Central memory CD8-positive, alpha-beta T cell (primary cell): Measurements from ENCODE around the gene PLXDC2.

Experiments
- ATAC-seq: fragments of 150-1000 bp; cut with Tn5 transposase; replicated peaks from 2 replicates; pipeline ENCODE4 v1.10.0; 2022; ENCODE audit warnings: mild to moderate bottlenecking, moderate FRiP score, moderate number of reproducible peaks; ENCODE audit not compliant: poor library complexity, severe bottlenecking; ENCODE audit errors: extremely low read depth
- DNase-seq, 2 donors: peaks; one replicate each; pipeline ENCODE4 v3.0.0; 2021; ENCODE audit warnings: low spot score in 2 of 2
- H3K27ac Mint-ChIP-seq: one replicate; pipeline ENCODE4 v1.8.0; 2022; ENCODE audit warnings: low read depth, mild to moderate bottlenecking, moderate library complexity, mixed read lengths
- H3K27me3 Mint-ChIP-seq: one replicate; pipeline ENCODE4 v1.8.0; 2022; ENCODE audit warnings: mixed read lengths
- H3K36me3 Mint-ChIP-seq: one replicate; pipeline ENCODE4 v1.8.0; 2022; ENCODE audit warnings: mild to moderate bottlenecking, moderate library complexity, mixed read lengths; ENCODE audit not compliant: insufficient read depth
- H3K4me1 Mint-ChIP-seq: one replicate; pipeline ENCODE4 v1.8.0; 2022; ENCODE audit warnings: mixed read lengths
- H3K4me3 Mint-ChIP-seq: one replicate; pipeline ENCODE4 v1.8.0; 2022; ENCODE audit warnings: mild to moderate bottlenecking, moderate library complexity, mixed read lengths
- H3K9me3 Mint-ChIP-seq: one replicate; pipeline ENCODE4 v1.8.0; 2022; ENCODE audit warnings: mixed read lengths

The PLXDC2 gene

DNA sequence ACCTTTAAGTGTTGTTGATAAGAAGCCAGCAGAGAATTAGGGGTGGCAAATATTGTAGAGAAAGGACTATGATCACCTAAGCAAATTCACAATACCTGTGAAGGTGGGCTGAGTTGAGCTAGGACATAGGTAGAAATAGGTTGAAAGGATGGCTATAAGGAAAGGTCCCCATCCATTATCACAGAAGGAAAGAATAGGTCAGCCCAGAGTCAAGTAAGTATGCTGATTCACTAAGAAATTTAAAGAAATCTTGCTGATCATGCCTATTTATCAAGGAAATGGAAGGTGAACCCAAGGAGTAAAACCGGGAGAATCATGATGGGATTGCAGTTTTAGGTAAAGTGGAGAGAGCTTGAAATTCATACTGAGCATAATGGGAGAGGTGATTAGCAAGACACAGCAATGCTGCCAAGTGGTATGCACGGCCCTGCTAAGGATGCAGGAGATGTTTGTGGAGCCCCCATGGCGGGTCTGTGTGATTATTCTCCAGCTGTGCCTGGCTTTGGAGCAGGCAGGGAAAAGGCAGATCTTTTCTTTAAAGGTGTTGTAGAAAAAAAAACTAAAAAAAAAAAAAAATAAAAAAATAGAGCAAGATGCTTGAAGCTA lies 399.4 kb downstream of the PLXDC2 start:
- H3K27me3 Mint-ChIP-seq: no peaks in the 10 kb centered on the region
- no peak for DNase-seq
- H3K36me3 Mint-ChIP-seq: no peaks in the 10 kb centered on the region
- no peak for ATAC-seq
- H3K4me1 Mint-ChIP-seq: no peaks in the 10 kb centered on the region
- no peak overlapping the region for H3K27ac Mint-ChIP-seq
- H3K9me3 Mint-ChIP-seq: peaks cover 15% of the 10 kb centered on the region
- H3K4me3 Mint-ChIP-seq: no peak overlapping the region

DNA sequence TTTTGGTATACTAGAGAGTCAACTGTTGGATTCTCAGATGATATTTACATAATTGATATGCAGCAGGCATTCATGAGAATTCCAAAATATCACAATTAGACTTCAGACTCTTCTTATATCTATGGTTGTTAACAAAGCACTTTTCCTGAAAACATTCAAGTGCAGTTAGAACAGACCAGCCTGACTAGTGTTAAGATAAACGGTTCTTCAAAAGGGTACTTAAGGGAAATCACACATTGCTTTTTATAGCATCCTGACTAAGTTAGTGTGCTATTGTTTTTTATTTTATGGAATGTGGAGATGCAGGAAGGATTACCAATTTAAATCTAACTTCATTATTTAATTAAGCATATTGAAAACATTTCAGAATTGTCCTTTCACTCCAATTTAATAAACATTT lies 405.1 kb downstream of the PLXDC2 start:
- DNase-seq (no peak), ATAC-seq (no peak)
- H3K27ac Mint-ChIP-seq: no peak overlapping the region
- H3K27me3 Mint-ChIP-seq: no peaks in the 10 kb centered on the region
- H3K36me3 Mint-ChIP-seq: no peaks in the 10 kb centered on the region
- H3K9me3 Mint-ChIP-seq: peaks cover 6% of the 10 kb centered on the region
- H3K4me3 Mint-ChIP-seq: no peak overlapping the region
- no peaks in the 10 kb centered on the region for H3K4me1 Mint-ChIP-seq

GRCh38 chr10:20228729-20229128 lies 412.5 kb downstream of the PLXDC2 start:
- Mint-ChIP-seq H3K4me3 (no peak overlapping the region), H3K27ac (no peak overlapping the region), H3K36me3 (no peaks in the 10 kb centered on the region), H3K27me3 (no peaks in the 10 kb centered on the region), H3K9me3 (peaks cover 20% of the 10 kb centered on the region), H3K4me1 (no peaks in the 10 kb centered on the region)
- no peak for DNase-seq
- ATAC-seq: no peak

- Mint-ChIP-seq H3K9me3 (peaks cover 26% of the 10 kb centered on the region), H3K27me3 (no peaks in the 10 kb centered on the region), H3K27ac (no peak overlapping the region), H3K36me3 (no peaks in the 10 kb centered on the region), H3K4me1 (no peaks in the 10 kb centered on the region), H3K4me3 (no peak overlapping the region)
- DNase-seq (no peak), ATAC-seq (no peak)
These were observed 416.0 kb downstream of the PLXDC2 start for GRCh38 chr10:20232079-20232705.

DNA sequence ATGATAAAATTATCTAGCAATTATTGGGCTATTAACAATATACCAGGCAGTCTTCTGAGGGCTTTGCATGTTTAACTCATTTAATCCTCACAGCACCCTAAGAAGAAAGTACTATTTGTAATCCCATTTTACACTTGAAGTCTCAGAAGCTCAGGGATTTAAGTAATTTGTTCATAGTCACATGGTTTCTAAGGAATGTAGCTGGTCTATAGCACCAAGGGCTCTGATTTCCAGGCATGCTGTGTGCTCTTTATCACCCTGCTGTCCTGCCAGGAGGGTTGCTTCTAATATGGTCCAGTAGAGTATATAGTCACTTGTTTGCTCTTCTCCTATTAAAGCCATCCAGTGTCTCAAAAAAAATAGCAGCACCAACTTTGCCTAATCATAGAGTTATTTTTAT lies 417.2 kb downstream of the PLXDC2 start:
- ATAC-seq: no peak
- Mint-ChIP-seq H3K27me3 (no peaks in the 10 kb centered on the region), H3K4me1 (no peaks in the 10 kb centered on the region), H3K36me3 (no peaks in the 10 kb centered on the region), H3K9me3 (peaks cover 19% of the 10 kb centered on the region), H3K27ac (no peak overlapping the region), H3K4me3 (no peak overlapping the region)
- no peak for DNase-seq

GRCh38 chr10:20234579-20234978 lies 418.3 kb downstream of the PLXDC2 start:
- Mint-ChIP-seq H3K4me1 (no peaks in the 10 kb centered on the region), H3K9me3 (peaks cover 11% of the 10 kb centered on the region), H3K27ac (no peak overlapping the region), H3K36me3 (no peaks in the 10 kb centered on the region), H3K27me3 (no peaks in the 10 kb centered on the region), H3K4me3 (no peak overlapping the region)
- no peak for ATAC-seq
- DNase-seq: no peak

DNA sequence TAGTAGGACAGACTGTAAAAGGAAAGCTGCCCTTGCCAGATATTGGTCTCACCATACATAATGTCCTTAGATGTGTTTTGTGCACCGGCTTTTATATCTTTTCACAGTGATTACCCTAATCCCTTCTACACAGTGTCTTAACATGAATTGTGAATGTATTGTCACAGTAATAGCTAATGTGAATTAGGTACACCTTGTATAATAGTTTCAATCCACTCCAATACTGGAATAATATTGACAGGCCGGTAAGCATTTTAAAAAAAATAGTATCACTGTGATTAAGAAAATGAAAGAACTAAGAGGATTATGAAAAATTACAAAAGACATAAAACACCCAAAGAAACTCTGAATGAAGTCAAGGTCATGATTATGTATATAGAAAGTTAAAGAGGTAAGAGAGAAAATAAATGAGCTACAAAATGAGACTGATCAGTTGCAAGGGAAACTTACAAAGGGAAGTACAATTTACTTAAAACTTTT lies 420.9 kb downstream of the PLXDC2 start:
- Mint-ChIP-seq H3K9me3 (peaks cover 19% of the 10 kb centered on the region), H3K27me3 (no peaks in the 10 kb centered on the region), H3K4me3 (no peak overlapping the region), H3K27ac (no peak overlapping the region), H3K4me1 (no peaks in the 10 kb centered on the region), H3K36me3 (no peaks in the 10 kb centered on the region)
- DNase-seq (no peak), ATAC-seq (no peak)

DNA sequence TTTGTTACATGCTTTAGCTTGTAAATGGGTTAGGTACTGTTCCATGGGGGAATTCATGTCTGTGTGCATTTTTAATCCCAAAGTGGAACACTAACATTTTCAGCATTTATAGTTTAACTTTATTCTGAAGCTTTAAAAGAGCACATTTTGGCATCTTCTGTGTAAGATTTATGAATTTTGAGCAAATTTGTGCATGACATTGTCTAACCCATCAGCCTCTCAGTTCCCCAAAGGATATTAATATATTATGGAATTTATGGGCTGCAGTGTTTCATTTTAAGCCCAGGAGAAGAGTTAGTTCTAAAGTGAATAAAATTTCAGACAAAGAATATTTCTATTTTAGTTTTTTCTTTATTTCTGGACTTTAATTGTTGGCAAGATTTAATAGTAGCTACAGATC lies 421.4 kb downstream of the PLXDC2 start:
- no peaks in the 10 kb centered on the region for H3K4me1 Mint-ChIP-seq
- no peak for ATAC-seq
- DNase-seq: no peak
- peaks cover 15% of the 10 kb centered on the region for H3K9me3 Mint-ChIP-seq
- H3K4me3 Mint-ChIP-seq: no peak overlapping the region
- H3K27me3 Mint-ChIP-seq: no peaks in the 10 kb centered on the region
- H3K36me3 Mint-ChIP-seq: no peaks in the 10 kb centered on the region
- no peak overlapping the region for H3K27ac Mint-ChIP-seq

GRCh38 chr10:20240643-20241042 lies 424.4 kb downstream of the PLXDC2 start:
- ATAC-seq (no peak), DNase-seq (no peak)
- Mint-ChIP-seq H3K9me3 (peaks cover 14% of the 10 kb centered on the region), H3K36me3 (peaks cover 1% of the 10 kb centered on the region), H3K27ac (no peak overlapping the region), H3K27me3 (no peaks in the 10 kb centered on the region), H3K4me1 (no peaks in the 10 kb centered on the region), H3K4me3 (no peak overlapping the region)

DNA sequence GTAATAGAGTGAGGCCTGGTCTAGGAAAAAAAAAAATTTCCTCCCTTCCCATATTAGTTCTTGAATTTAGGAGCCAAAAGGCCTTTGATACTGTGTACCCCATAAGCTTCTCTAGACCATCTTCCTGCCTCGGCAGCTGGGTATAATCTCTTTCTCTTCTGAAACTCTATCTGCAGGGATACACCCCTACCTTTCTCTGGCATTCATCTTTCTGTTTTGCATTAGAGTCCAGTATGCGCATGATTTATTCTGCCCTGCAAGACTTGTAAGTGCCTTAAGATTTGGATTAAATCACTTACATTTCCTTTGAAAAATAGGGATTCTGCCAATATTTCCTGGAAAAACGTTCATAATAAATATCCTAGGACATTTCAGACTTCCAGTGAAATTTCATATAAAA lies 431.2 kb downstream of the PLXDC2 start:
- Mint-ChIP-seq H3K27me3 (no peaks in the 10 kb centered on the region), H3K27ac (no peak overlapping the region), H3K4me3 (no peak overlapping the region), H3K4me1 (no peaks in the 10 kb centered on the region), H3K36me3 (peaks cover 1% of the 10 kb centered on the region), H3K9me3 (peaks cover 11% of the 10 kb centered on the region)
- ATAC-seq (no peak), DNase-seq (no peak)

DNA sequence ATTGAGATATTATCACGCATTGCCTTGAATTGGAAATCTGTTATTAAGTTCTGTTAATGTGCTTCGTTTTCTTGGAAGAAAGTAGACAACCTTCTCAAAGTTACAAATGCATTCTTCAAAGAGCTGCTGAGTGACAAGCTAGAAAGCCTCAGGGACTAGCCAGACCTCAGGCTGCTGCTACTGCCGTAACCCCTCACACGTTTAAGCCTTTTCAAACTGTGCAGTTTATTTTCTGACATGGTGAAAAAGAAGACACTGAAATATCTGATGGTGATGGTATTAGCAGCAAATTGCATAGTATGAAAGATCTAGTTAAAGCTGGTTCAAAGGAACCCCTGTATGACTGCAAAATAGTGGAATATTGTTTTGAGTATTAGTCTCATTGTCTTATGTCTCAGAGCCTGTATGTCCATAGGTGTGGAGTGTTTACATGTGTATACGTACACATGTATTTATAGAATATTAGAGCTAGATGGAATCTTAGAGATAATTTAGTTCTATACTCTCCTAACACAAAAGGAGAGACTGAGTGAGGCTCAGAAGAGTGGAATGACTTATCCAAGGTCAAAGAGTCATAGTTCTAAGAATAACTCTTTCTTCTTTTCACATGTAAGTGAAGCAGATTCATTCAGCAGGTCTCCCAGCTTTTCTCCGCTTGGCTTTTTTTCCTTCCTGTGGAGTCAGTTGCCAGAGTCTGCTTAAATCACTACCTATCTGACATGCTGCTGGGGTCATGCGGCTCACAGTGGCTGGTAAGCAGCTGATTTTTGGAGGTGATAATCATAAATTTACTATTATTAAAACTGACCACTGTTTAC lies 431.9 kb downstream of the PLXDC2 start:
- no peak overlapping the region for H3K27ac Mint-ChIP-seq
- no peaks in the 10 kb centered on the region for H3K4me1 Mint-ChIP-seq
- ATAC-seq (no peak), DNase-seq (no peak)
- H3K9me3 Mint-ChIP-seq: peaks cover 10% of the 10 kb centered on the region
- no peak overlapping the region for H3K4me3 Mint-ChIP-seq
- peaks cover 1% of the 10 kb centered on the region for H3K36me3 Mint-ChIP-seq
- H3K27me3 Mint-ChIP-seq: no peaks in the 10 kb centered on the region

GRCh38 chr10:20254078-20254477 lies 437.8 kb downstream of the PLXDC2 start:
- H3K9me3 Mint-ChIP-seq: peaks cover 5% of the 10 kb centered on the region
- no peaks in the 10 kb centered on the region for H3K36me3 Mint-ChIP-seq
- ATAC-seq: no peak
- H3K4me1 Mint-ChIP-seq: no peaks in the 10 kb centered on the region
- no peak overlapping the region for H3K27ac Mint-ChIP-seq
- H3K27me3 Mint-ChIP-seq: no peaks in the 10 kb centered on the region
- no peak overlapping the region for H3K4me3 Mint-ChIP-seq
- no peak for DNase-seq

GRCh38 chr10:20254497-20254896 lies 438.3 kb downstream of the PLXDC2 start:
- DNase-seq: no peak
- ATAC-seq: no peak
- H3K36me3 Mint-ChIP-seq: no peaks in the 10 kb centered on the region
- H3K4me3 Mint-ChIP-seq: no peak overlapping the region
- H3K27ac Mint-ChIP-seq: no peak overlapping the region
- H3K4me1 Mint-ChIP-seq: no peaks in the 10 kb centered on the region
- H3K27me3 Mint-ChIP-seq: no peaks in the 10 kb centered on the region
- H3K9me3 Mint-ChIP-seq: peaks cover 8% of the 10 kb centered on the region
